ENCODE data around the gene MITD1.
"Not testable (repeated sequence)": the region's sequence is repeated elsewhere in the genome, so short reads cannot be mapped to it uniquely, and the experiment has no call there.

The MITD1 gene
- 5.7 to 28.0 (median 13.5) reads per million in 17 experiments for total RNA-seq

DNA sequence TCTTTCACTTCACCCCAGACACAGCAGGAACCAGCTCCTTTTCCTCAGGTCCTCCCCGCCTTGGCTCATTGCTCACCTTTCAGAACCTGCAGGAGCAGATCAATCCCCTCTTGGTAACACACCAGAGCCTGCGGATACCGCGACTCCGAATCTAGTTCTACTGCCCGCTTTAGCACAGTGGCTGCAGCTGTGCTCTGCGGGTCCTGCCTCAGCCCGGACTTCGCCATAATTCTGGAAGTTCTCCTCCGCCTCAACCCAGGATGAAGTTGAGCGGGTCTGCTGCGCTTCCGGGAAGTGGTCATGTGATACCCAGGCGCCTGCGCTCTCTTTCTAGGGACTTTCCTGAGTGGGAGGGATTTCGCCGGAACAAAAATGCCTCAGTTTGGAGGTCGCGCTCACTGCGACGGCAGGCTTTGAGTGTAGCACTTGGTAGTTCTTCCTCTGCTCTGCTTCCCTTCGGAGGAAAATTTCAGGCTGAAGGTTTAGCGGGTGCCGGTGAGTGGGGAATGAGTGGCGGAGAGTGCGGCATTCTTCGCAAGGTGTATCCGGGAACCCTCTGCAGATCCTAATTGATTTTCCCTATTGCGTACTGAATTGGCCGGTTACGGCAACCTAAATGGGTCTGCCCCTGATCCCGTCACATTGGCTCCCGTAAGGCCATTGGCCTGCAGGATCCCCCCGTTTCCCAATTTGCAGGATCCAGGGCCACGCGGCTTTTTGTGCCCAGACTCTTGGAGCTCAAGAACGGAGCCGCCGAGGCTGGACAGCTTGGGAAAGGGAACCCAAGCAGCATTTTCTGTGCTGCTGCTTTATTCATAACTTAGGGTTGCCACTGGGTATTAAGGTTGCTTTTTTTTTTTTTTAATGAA is at the start of gene MITD1, which contains the start of gene MRPL30:
Gene MITD1 (minus strand): TSS at position 304 of the 869 bp plus-strand sequence. CDS start 77 bp downstream, at position 227.
Gene MRPL30 (plus strand): TSS at position 430 of the 869 bp plus-strand sequence. CDS start 5,020 bp downstream, outside the sequence.
- peak; percentile 95 to 97 (median 96) for DNase-seq

DNA sequence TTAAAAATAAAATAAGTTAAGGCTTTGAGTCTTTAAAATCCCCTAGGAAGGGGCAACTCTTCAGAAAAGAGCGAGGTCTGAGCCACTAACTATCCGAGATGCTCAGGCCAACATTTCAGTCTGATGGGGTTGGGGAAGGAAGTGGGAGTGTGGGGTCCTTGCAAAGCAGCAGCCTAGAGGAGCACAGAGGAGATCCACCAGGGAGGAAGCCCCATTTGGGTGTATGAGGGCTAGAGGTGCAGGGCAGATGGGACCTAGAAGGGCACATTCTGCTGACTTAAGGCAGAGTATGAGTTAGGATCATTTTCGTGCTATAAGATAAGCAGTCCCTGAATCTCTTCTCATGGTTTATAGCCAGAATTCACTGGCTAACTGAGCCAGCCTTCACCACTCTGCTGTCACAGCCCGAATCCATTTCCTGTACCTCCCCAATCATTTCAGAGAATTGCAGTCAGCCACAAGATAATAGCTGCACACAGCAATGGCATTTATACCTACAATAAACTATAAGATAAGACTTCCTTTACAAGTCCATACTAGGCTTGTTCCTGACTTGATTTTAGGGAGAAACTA is 37.2 kb upstream of the MITD1 start:
- no peak for DNase-seq

DNA sequence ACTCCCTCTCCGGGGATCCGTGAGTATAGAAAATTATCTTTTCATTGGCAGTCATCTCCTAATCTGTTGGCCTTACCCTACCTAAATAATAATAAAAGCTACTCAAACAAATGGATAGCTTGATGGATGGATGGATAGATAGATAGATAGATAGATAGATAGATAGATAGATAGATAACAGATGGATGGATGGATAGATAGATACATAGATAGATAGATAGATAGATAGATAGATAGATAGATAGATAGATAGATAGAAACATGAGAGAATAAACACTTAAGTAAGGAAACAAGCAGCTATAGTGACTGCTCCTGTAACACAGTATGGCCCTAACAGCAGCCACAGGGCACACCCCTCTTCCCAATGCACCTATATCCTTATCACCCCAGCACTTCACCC is 35.2 kb upstream of the MITD1 start:
- DNase-seq = no peak

GRCh38 chr2:99205491-99205890 is 24.6 kb upstream of the MITD1 start:
- DNase-seq = no peak

- DNase-seq = no peak
Measured at GRCh38 chr2:99201959-99202678, 21.3 kb upstream of the MITD1 start.

GRCh38 chr2:99200076-99200800 is 19.4 kb upstream of the MITD1 start:
- peak in 3 of 4 experiments; percentile 17 to 29 (median 27) for DNase-seq

- no peak for DNase-seq
Measured at GRCh38 chr2:99198103-99198841, 17.4 kb upstream of the MITD1 start.

GRCh38 chr2:99192364-99192763 is 11.5 kb upstream of the MITD1 start:
- DNase-seq = not testable (repeated sequence)

DNA sequence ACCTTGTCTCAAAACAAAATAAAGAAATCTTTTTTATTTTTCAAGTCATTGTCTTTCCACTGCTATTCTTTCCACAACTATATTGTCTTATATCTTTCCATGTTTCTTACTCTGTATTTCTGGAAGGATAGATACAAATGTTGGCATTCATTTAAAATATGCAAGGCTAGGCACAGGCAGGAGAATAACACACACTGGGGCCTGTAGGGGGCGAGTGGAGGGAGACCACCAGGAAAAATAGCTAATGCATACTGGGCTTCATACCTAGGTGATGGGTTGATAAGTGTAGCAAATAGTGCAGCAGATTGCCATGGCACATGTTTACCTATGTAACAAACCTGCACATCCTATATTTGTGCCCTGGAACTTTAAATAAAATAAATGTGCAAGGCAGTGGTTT is 9.7 kb upstream of the MITD1 start:
- no peak for DNase-seq

GRCh38 chr2:99188357-99188756 is 7.5 kb upstream of the MITD1 start:
- no peak for DNase-seq

DNA sequence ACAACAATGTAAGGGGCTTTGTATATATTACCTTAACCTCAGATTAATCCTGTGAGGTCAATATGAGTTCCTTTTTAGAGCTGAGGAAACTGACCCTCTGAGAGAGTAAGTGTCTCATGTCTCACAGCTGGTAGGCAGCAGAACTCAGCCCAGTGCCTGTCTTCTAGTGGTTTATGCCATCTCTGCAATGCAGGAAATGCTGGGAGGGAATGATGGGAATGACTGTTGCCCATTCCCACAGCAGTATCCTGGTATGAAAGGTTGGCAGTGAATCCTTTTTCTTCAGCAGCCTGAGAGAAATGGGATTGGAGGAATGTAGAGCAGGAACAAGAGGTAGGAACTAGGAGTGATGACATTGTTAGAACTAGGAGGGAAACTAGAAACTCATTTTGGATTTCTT is 6.2 kb upstream of the MITD1 start:
- no peak for DNase-seq

- DNase-seq = no peak
Measured at GRCh38 chr2:99184811-99185210, 4.0 kb upstream of the MITD1 start.

DNA sequence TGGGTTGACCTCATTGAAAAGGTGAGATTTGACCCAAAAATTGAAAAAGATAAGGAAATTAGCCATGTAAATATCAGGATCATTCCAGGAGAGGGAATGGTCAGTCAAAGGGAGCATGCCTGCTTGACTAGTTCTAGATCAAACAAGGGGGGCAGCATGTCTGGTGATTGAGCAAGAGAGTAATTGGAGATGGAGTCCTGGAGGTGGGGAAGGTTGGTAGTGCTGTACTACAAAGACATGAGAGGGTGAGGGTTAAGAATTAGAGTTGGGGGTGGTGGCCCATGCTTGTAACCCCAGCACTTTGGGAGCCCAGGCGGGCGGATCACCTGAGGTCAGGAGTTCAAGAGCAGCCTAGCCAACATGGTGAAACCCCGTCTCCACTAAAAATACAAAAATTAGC is 2.2 kb upstream of the MITD1 start:
- DNase-seq = no peak

DNA sequence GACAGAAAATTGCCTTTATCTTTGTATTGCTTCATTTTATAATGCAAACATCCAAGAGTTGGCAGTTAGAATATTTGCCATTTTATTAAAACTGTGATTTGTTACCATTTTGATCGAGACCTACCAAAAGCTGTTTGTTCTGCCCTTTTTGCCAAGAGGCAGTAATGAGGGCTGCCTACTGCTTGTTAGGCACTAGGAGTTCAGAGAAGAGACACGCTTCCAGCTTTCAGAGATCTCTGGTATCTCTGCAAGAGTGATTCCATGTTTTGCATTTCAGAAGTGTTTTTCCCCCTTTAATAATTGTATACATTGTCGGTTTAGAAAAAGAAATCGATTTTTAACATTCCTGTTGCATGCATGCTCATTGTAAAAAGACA is 754 bp upstream of the MITD1 start:
- peak in 3 of 4 experiments; percentile 4 to 27 (median 5) for DNase-seq

DNA sequence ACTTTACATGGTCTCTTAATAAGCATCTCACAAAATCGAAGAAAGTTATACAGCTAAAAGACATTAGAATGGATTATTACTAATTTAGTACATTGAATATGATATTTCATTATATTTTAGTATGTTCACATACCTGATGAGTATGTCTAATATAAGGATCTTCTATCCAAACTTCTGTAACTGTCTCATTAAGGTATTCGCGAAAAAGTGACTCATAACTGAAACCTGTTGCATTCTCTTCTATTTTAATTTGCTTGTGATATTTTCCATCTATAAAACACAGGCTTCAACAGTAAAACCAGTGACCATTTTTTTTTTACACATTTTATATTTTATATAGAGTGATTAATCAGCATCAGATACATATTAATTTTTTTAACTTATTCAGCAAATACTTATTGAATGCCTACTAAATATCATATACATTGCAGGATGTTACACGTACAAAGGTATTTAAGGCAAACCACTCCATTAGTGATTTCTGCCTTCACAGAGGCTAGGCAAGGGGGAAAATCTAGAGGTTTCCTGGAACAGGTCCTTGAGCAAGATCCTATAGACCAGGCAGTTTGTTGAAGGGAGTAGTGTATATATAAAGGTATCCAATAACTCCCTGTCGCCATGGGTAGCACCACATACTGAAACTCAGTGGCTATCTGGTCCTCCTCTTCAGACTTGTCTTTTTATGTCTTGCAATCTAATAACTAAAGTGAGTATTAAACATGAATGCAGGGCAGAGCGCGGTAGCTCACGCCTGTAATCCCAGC is 9.3 kb downstream of the MITD1 start:
- no peak for DNase-seq

DNA sequence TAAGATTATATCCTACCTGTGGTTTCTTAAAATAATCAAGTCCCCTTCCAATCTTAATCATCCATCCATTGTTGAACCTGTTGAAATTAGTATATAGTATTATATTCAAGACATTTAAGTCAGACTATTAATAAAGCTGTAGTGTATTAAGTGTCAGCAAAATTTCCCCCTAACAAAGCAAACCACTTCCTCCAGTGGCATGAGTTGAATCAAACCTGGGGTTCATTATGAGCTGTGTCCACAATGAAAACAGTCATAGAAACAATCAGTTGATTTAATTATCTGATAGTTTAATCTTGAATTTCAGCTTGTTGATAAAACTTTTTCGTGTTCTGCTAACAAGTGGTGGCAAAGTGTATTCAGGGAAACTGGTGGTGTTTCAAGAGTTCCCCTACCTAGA is 11.3 kb downstream of the MITD1 start:
- DNase-seq = no peak

- no peak for DNase-seq
Measured at GRCh38 chr2:99166218-99166617, 14.6 kb downstream of the MITD1 start.

DNA sequence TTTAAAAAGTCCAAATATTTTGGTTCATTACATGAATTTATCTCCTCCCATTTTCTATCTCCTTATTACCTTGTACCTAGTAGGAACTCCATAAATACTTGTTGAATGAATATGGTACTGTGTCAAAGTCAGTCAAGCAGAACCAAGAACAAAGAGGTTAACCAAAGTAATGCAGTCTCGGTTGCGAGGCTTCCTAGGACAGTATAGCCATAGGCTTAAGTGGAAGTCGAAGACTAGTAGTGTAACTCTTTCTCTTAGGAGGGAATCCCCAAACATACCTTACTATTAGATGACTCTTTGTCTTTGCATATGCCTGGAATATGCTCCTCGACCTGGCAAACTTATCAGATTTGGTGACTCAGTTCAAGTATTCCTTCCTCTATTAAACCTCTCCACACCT is 21.3 kb downstream of the MITD1 start:
- DNase-seq = no peak

DNA sequence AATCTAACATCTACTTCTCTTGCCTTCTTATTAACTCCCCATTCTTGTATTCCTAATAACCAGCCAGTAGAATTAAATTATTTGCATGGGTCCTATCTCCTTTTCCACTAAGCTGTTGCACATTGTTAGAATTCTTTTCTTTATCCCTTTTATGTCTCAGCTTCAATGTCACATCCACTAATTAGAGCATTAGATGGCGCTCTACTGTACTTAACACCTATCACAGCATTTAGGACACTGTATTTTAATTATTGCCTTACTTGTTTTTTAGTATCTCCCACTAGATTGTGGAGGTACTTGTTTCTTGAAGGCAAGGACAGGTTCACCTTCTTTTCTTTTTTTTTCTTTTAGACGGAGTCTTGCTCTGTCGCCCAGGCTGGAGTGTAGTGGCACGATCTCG is 22.3 kb downstream of the MITD1 start:
- DNase-seq = no peak

DNA sequence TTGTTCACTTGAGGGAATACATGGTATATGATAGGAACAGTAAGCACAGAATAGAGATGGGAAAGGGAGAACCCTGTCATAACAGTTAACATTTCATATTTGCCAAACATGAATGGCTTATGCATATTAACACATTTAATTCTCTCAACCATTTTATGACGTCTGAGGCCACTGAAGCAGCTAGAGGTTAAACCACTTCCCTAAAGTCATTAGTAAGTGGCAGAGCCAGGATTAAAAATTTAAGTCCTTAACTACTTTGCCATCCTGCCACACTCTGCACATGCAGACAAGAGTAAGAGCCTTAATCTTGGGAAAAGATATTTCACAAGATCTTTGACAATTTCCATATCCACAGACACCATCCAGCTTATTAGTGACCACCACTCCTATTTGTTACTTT is 24.0 kb downstream of the MITD1 start:
- peak in 2 of 4 experiments; percentile 22 to 30 for DNase-seq

Measured in suppressor macrophage (primary cell).